GM10847 (cell line): ENCODE data around the gene TMEM208.

ENCODE experiments used
- POLR2A ChIP-seq: IDR thresholded peaks from 2 replicates; pipeline ENCODE4 v1.6.1; 2011; ENCODE audit not compliant: insufficient read length; ENCODE audit errors: extremely low read depth

Gene TMEM208

DNA sequence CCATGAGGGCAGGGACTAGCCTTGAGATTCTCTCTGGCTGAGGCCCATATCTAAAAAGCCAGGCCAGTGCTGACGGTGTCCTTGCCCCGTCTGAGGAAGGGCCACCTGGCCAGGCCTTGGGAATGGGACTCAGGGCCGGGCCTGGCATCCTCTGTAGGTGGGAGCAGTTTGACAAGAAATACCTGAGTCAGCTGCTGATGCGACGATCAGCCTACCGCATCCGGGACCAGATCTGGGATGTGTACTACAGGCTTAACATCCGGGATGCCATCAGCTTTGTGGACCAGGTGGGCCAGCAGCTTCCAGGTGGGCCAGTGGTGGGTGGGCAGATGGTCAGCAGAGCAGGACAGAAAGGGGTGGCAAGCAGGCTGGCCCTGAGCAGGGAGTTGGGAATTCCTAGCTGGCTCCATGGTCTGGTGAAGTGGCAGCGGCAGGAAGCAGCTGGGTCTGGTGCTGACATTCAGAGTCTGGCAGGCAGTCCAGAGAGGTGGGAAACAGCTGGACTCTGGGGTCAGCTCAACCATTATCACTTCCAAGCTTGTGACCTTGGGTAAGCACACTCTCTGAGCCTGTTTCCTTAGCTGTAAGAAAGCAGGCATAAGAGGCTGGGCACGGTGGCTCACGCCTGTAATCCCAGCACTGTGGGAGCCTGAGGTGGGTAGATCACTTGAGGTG, 31.4 kb downstream of the TMEM208 start:
- TF ChIP-seq POLR2A, result no peak

DNA sequence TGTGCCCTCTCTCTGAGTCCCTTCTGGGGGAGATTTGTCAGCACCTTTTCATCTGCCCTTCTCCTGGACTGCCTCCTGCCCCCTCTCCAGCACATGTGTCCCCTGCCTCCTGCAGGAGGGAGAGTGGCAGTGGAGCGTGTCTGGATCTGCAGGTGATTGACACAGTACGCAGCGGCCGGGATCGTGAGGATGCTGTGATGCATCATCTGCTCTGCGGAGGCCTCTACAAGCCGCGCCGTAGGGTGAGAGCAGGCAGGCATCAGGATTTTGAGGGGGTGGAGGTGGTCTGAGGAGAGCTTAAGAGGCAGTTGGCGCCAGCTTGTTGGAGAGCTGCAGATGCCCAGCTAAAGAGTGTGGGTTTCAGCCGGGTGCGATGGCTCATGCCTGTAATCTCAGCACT, 32.8 kb downstream of the TMEM208 start:
- no peak for TF ChIP-seq POLR2A

DNA sequence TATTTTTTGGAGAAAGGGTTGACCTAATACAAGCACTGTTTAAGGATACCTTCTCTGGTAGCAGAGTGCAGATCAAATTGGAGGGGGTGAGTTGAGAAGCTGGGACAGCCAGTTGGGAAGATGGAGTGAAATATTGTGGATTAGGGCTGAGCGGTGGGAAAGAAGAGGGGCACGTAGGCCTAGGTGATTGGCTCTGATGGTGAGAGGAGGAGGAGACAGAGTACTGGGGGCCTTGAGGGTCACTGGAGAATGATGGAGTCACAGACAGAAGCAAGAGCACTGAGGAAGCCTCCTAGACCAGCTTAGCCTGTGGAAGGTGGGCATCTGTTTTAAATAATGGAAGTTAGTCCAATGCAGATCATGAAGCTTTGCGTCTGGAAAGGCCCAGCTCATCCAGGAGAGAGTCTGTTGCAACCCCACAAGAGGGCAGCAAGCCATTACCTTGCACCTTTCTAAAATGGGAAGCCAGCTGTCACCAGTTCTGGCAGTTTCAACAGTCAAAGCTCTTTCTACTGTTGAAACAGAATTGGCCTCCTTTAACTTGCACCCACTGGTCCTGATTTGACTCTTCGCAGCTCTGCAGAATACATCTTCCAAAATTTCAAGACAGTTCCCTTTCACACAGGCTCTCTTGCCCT, 33.6 kb downstream of the TMEM208 start:
- TF ChIP-seq POLR2A, result no peak

DNA sequence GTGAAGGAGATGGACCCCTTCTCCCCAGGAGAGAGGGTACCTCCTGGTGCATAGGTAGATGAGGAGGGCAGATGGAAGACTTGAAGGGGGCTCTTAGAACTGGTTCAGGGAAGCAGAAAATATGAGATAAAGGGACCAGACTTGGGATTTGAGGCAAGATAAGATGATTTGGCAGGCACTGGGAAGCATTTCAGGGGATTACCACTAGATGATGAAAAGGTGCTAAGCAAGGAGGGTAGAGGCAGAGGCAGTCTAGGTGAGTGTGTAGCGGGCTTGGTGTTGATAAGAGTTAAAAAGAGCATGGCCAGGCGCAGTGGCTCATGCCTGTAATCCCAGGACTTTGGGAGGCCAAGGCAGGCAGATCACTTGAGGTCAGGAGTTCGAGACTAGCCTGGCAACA, 36.3 kb downstream of the TMEM208 start:
- TF ChIP-seq POLR2A, result no peak

DNA sequence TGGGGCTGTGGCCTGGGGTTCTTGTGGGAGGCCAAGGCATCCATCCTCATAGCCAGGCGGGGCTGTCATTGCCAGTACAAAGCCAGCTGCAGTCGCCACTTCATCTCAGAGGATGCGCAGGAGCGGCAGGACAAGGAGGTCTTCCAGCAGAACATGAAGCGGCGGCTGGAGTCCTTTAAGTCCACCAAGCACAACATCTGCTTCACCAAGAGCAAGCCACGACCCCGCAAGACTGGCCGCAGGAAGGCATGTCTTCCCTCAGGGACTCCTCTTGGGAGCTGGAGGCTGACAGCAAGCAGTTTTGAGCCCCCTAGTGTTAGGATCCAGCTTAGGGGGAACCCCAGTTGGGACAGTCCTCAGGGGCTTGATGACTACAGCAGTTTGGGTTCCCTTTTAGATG, 37.3 kb downstream of the TMEM208 start:
- TF ChIP-seq POLR2A, result no peak

DNA sequence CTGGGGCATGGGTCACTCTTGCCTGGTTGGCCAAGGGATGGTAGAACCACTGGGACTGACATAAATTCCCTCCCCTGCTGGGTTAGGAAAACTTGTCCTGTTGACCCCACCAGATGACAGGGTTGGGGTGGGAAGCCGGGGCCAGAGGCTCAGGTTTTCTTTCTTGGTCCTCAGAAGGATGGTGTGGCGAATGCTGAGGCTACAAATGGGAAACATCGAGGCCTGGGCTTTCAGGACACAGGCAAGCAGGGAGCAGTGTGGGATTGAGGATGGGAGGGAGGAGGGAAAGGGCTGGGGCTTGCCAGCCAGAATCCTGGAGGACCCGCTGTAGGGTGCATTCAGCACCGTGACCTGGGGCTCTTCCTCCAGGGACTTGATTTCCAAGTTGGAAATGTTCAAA, 37.9 kb downstream of the TMEM208 start:
- no peak for TF ChIP-seq POLR2A

DNA sequence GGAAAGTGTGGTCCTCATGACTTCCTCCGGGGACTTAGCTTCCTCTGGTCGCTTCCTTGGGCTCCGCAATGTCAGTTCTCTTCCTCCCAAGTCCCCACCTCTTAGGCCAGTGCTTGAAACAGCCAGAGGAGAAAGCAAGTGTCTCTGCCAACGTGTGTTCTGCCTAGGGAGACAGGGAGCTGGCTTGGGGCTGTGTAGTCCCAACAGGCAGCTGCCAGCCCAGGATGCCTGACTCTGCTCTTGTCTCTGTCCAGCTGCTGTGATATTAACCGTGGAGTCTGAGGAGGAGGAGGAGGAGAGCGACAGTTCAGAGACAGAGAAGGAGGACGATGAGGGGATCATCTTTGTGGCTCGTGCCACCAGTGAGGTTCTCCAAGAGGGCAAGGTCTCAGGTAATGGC, 38.9 kb downstream of the TMEM208 start:
- no peak for TF ChIP-seq POLR2A

DNA sequence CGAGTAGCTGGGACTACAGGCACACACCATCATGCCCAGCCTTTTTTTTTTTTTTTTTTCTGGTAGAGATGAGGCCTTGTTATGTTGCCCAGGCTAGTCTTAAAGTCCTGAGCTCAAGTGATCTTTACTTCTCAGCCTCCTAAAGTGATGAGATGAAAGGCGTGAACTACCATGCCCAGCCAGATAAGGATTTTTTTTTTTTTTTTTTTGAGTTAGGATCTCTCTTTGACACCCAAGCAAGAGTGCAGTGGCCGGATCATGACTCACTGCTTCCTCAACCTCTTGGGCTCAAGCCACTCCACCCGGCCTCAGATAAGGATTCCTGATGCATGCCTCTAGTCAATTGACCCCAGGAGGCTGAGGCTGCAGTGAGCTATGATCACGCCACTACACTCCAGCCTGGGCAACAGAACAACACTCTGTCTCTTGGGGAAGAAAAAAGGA, 41.2 kb downstream of the TMEM208 start:
- TF ChIP-seq POLR2A, result no peak

DNA sequence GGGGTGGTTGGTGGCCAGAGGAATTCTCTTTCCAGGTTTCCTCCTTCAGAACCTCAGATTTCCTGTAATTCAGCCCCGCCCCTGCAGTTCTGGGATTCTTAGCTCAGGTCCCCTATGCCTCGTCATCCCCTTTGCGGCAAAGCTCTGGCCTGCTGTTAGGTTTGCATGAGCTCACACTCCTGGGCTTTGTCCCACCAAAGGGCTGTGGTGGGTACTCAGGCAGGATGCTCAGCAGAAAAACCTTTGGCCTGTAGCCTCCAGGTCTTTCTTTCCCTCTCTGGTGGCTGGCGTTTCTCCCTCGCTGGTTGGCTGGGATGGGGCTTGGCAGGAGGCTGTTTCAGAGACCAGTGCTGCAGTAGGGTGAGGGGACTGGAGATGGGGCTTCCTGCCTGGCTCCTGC, 42.8 kb downstream of the TMEM208 start:
- no peak for TF ChIP-seq POLR2A

DNA sequence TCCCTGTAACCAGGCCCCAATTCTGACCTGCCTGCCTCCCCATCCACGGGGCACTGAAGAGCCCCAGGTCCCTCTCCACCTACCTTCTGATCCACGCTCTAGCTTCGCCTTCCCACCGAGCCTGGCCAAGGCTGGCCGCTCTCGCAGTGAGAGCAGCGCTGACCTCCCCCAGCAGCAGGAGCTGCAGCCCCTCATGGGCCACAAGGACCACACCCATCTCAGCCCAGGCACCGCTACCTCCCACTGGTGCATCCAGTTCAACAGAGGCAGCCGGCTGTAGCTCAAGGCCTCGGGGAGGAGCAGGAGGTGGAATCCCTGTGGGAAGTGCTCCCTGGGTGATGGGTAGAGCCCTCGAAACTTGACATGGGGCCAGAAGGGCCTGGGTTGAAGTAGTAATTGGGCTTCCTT, 44.0 kb downstream of the TMEM208 start:
- TF ChIP-seq POLR2A, result no peak

DNA sequence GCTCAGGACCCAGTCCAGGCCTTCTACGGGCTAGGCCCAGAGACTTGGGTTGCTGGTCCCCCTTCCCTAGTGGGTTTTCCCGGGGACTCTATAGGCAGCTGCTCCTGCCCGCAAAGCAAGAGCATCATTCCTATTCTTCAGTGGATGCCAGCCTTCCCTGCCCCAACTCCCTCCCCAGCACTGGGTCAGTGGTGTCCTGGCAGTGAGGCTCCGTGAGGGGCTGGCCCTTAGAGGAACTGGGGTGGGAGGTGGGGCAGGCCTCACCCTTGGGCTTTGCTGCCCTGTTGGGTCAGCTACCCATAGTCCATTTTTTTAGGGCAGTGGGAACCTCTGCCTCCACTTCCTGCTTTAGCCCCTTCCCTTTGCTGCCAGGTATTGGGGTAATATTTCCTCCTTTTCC, 44.5 kb downstream of the TMEM208 start:
- no peak for TF ChIP-seq POLR2A

DNA sequence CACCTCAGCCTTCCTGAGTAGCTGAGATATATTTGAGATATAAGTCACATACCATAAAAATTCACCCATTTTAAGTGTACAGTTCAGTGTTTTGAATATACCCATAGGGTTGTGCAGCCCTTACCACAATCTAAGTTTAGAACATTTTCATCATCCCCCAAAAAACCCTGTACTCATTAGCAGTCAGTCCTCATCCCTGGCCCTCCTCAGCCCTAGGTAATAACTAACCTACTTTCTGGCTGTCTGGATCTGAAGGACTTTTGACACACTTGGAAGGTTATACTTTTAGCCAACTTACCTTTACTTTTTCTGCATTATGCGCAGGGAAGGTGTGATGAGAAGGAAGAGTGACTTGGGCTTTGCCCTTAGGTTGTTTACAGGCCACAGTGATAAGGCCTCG, 48.4 kb downstream of the TMEM208 start:
- TF ChIP-seq POLR2A, result no peak

DNA sequence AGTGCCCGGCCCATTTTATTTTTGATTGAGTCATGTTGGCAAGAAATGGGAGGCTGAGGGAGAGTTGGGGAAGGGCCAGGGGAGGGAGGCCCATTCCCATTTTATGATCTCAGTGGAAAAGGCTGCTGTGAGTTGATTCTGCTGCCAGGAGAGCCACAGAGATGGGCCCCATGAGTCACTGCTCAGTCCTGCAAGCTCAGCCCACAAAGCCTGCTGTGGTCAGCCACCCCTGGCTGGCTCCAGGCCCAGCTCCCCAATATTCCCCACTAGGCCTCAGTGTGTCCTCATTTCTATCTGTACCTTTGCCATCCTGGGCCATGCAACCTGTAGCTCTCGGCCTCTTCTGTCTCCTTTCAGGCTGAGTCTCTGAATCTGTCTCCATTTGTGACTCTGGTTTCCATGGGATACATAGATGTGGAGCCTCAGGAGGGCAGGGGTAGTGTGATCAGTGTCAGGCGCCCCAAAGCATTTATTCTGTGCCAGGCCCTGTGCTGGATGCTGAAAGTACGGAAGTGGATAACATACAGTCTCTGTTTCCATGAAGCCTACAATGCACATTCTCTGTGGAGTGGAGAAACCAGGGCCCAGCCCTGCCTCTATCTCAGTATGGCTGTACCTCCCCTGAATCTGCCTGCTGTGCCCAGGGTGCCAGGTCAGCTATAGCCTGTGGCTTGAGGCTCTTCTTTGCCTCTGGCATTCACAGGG, 50.5 kb downstream of the TMEM208 start:
- no peak for TF ChIP-seq POLR2A

DNA sequence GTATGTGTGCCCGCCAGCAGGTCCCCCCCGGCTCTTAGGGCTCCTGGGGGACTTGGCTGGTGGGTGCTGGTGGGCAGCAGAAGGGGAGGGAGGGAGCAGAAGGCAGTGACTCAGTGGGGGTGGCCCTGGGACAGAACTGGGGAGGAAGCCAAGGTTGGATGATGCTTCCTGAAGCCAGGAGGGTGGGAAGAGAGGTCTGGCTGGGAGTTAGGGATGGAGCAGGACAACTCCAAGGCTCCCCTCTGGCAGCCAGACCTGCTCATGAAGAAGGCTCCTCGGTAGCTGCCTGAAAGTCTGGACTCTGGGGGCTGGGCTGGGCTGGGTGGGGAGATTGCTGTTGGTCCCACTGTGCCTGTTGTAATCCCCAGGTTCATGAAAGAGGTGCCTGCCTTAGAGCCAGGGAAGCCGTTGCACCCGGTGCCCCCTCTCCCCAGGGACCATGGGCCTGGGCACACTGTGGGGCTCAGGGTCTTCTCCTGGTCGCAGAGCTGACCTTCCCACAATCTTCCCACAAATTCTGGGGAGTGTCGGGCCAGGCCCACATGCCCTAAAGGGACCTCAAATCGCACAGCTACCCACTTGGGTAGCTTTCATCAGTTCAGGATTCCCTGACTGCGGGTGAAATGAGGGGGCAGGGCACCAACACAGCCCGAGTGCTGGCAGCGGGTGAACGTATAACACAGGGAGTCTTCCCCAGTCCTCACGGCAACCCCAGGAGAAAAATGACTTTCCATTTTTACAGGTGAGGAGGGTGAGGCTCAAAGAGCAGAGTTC, 51.3 kb downstream of the TMEM208 start:
- TF ChIP-seq POLR2A, result no peak
